IMR-90 (cell line): ENCODE results near the gene CCDC92. TPM values are rescaled to one million over a fixed set of nuclear protein-coding genes. Genes with fewer than 3 reads are reported as not detected.

Experiments used
- ATAC-seq: fragments of 200-7000 bp; cut with Tn5 transposase; 2 replicates; pipeline ENCODE4 v1.9.1; 2020; ENCODE audit warnings: low read depth, mild to moderate bottlenecking, moderate library complexity
- BruUV-seq: library from RNA; stranded (reverse); fragments of 400-500 nt; replicated peaks from 2 replicates; lab custom pipeline; 2021; lab: Mats Ljungman, UMichigan
- CTCF ChIA-PET: fragments of 300-600 bp; formaldehyde crosslinking; extraction: SDS; loops from one replicate; lab custom pipeline; 2021; ENCODE audit warnings: antibody characterized with exemption; lab: Yijun Ruan, JAX
- POLR2A ChIA-PET: fragments of 300-600 bp; sonication (Branson Sonifier 250); formaldehyde crosslinking; loops from one replicate; lab custom pipeline; 2022; ENCODE audit warnings: antibody characterized with exemption; ENCODE audit not compliant: unreplicated experiment; lab: Charles Lee
- DNase-seq: peaks from one replicate; pipeline ENCODE4 v3.0.0; 2013
- H2AFZ ChIP-seq: replicated peaks from 2 replicates; pipeline ENCODE3; 2013; ENCODE audit warnings: low read length, mild to moderate bottlenecking; ENCODE audit not compliant: poor library complexity
- H2AK5ac ChIP-seq: 2 replicates; pipeline ENCODE4 v1.6.1; 2013; ENCODE audit warnings: low read depth, low read length, inconsistent platforms
- H2AK9ac ChIP-seq: replicated peaks from 2 replicates; pipeline ENCODE3; 2013; ENCODE audit warnings: mild to moderate bottlenecking, low read depth, low read length, moderate library complexity; ENCODE audit not compliant: poor library complexity
- H2BK120ac ChIP-seq: 2 replicates; pipeline ENCODE4 v1.6.1; 2013; ENCODE audit warnings: low read depth, low read length, inconsistent platforms
- H2BK15ac ChIP-seq: 3 replicates; pipeline ENCODE4 v1.6.1; 2013; ENCODE audit warnings: low read depth, low read length, inconsistent platforms
- H2BK20ac ChIP-seq: 2 replicates; pipeline ENCODE4 v1.6.1; 2013; ENCODE audit warnings: low read depth, mild to moderate bottlenecking, inconsistent platforms, low read length, moderate library complexity
- H2BK5ac ChIP-seq: 2 replicates; pipeline ENCODE4 v1.6.1; 2013; ENCODE audit warnings: mild to moderate bottlenecking, low read depth, low read length, inconsistent platforms; ENCODE audit not compliant: poor library complexity, severe bottlenecking
- H3K14ac ChIP-seq: replicated peaks from 2 replicates; pipeline ENCODE4 v1.6.1; 2013; ENCODE audit warnings: low read depth, low read length, inconsistent platforms
- H3K18ac ChIP-seq: 2 replicates; pipeline ENCODE4 v1.6.1; 2013; ENCODE audit warnings: low read depth, low read length, control low read depth
- H3K23ac ChIP-seq: 2 replicates; pipeline ENCODE4 v1.6.1; 2013; ENCODE audit warnings: low read depth, low read length, inconsistent platforms
- H3K27ac ChIP-seq: 2 replicates; pipeline ENCODE4 v1.5.1; 2013; ENCODE audit warnings: mild to moderate bottlenecking, control low read depth, low read length; ENCODE audit not compliant: insufficient read depth
- H3K27me3 ChIP-seq: 2 replicates; pipeline ENCODE4 v1.6.1; 2013; ENCODE audit warnings: low read length; ENCODE audit not compliant: control insufficient read depth, insufficient read depth
- H3K36me3 ChIP-seq: 2 replicates; pipeline ENCODE4 v1.6.1; 2013; ENCODE audit warnings: low read length, mixed read lengths; ENCODE audit not compliant: control insufficient read depth, insufficient read depth
- H3K4ac ChIP-seq: 2 replicates; pipeline ENCODE4 v1.6.1; 2013; ENCODE audit warnings: low read depth, low read length, inconsistent platforms
- H3K4me1 ChIP-seq: 2 replicates; pipeline ENCODE4 v1.6.1; 2013; ENCODE audit warnings: low read length, mixed read lengths; ENCODE audit not compliant: control insufficient read depth, insufficient read depth
- H3K4me2 ChIP-seq: 2 replicates; pipeline ENCODE4 v1.6.1; 2013; ENCODE audit warnings: low read depth, mild to moderate bottlenecking, control low read depth, low read length, moderate library complexity
- H3K4me3 ChIP-seq: 2 replicates; pipeline ENCODE4 v1.5.1; 2013; ENCODE audit warnings: low read depth, mild to moderate bottlenecking, control low read depth, low read length, moderate library complexity; ENCODE audit not compliant: insufficient read depth
- H3K56ac ChIP-seq: 2 replicates; pipeline ENCODE4 v1.6.1; 2013; ENCODE audit warnings: low read length, inconsistent platforms; ENCODE audit not compliant: insufficient read depth; ENCODE audit errors: extremely low read depth
- H3K79me1 ChIP-seq, 2 experiments: 2 replicates each; pipeline ENCODE4 v1.6.1; 2013; ENCODE audit warnings: low read length in 2 of 2, inconsistent platforms in 1 of 2, low read depth in 1 of 2
- H3K9ac ChIP-seq: 2 replicates; pipeline ENCODE4 v1.6.1; 2013; ENCODE audit warnings: low read depth, low read length, control low read depth
- H3K9me1 ChIP-seq: 2 replicates; pipeline ENCODE4 v1.6.1; 2013; ENCODE audit warnings: low read length, inconsistent platforms; ENCODE audit not compliant: insufficient read depth
- H3K9me3 ChIP-seq: 2 replicates; pipeline ENCODE4 v1.6.1; 2013; ENCODE audit warnings: low read length; ENCODE audit not compliant: control insufficient read depth, insufficient read depth
- H4K20me1 ChIP-seq: 2 replicates; pipeline ENCODE4 v1.6.1; 2013; ENCODE audit warnings: low read length, inconsistent platforms; ENCODE audit not compliant: insufficient read depth
- H4K5ac ChIP-seq: 2 replicates; pipeline ENCODE4 v1.6.1; 2013; ENCODE audit warnings: mild to moderate bottlenecking, low read depth, low read length, control low read depth
- H4K8ac ChIP-seq, 2 experiments: 2 replicates each; pipeline ENCODE4 v1.6.1; 2013; ENCODE audit warnings: low read depth in 2 of 2, low read length in 2 of 2, control low read depth in 1 of 2, inconsistent platforms in 1 of 2
- H4K91ac ChIP-seq: 2 replicates; pipeline ENCODE4 v1.6.1; 2013; ENCODE audit warnings: low read depth, low read length, inconsistent platforms; ENCODE audit not compliant: insufficient read depth
- NFE2L2 ChIP-seq: fragments of 150-350 bp; IDR thresholded peaks from 2 replicates; pipeline ENCODE4 v1.6.1; 2016; ENCODE audit warnings: low read depth, mild to moderate bottlenecking, low read length
- RAD21 ChIP-seq: IDR thresholded peaks from 2 replicates; pipeline ENCODE4 v1.6.1; 2012; ENCODE audit warnings: low read length, improper control_type of control experiment
- RCOR1 ChIP-seq: IDR thresholded peaks from 2 replicates; pipeline ENCODE4 v1.6.1; 2012; ENCODE audit warnings: mild to moderate bottlenecking, low read length, improper control_type of control experiment; ENCODE audit not compliant: insufficient replicate concordance
- USF2 ChIP-seq: fragments of 150-350 bp; IDR thresholded peaks from 2 replicates; pipeline ENCODE4 v1.6.1; 2017; ENCODE audit warnings: mild to moderate bottlenecking, antibody characterized with exemption, low read length, low read depth
- WGBS, 2 experiments: methylation state at CpG; one replicate each; pipeline versions ENCODE4 v1.1.5 to v1.1.7; 2013; ENCODE audit warnings: missing lambda C conversion rate in 2 of 2; ENCODE audit not compliant: insufficient read length in 1 of 2; ENCODE audit errors: extremely low coverage in 2 of 2; 5-methylcytosine and 5-hydroxymethylcytosine counted together
- dilution Hi-C: fragments of 300-500 bp; cut with HindIII; formaldehyde crosslinking; loops from one replicate; pipeline ENCODE4 v1.14.3; 2018; ENCODE audit warnings: low sequenced_read_pairs; ENCODE audit not compliant: unreplicated experiment
- in situ Hi-C: fragments of 300-500 bp; cut with MboI; formaldehyde crosslinking; loops from 3 replicates; pipeline ENCODE4 v1.14.3; 2019; ENCODE audit warnings: low sequenced_read_pairs, inconsistent platforms, mixed read lengths
- intact Hi-C: fragments of 100-400 bp; cut with micrococcal nuclease; formaldehyde crosslinking; loops from 2 replicates; pipeline ENCODE4 v1.10.0; 2022
- polyA plus RNA-seq, 3 experiments: library from polyadenylated mRNA; depleted of rRNA; stranded (reverse); fragments of >200 nt; gene quantifications; 2 replicates each; pipeline ENCODE4 v1.2.3, GENCODE V29; 2012; ENCODE audit warnings: low replicate concordance in 1 of 3
- total RNA-seq: library from RNA; depleted of rRNA; stranded (reverse); fragments of >200 nt; gene quantifications from 2 replicates; pipeline ENCODE4 v1.2.3, GENCODE V29; 2012

Gene CCDC92
- total and polyA plus RNA-seq, 2 of the 4 experiments (the other 2 are of a cell fraction) = 5.7 to 55.5 TPM

- H3K27me3 ChIP-seq = peaks cover 47% of the 10 kb centered on the region
Measured at GRCh38 chr12:123886931-123887582, 85.6 kb downstream of the CCDC92 start.

More at GRCh38 chr12:123886931-123887582, 85.6 kb downstream of the CCDC92 start:
- no peak overlapping the region for H3K9ac ChIP-seq
- no peak overlapping the region for H2AK5ac ChIP-seq
- H3K27ac ChIP-seq = no peak overlapping the region
- H3K23ac ChIP-seq = no peak overlapping the region
- no peak overlapping the region for H3K4me3 ChIP-seq
- H2AK9ac ChIP-seq = no peak overlapping the region
- H4K8ac ChIP-seq = no peak overlapping the region
- H3K4me2 ChIP-seq = no peak overlapping the region
- H4K20me1 ChIP-seq = no peaks in the 10 kb centered on the region
- no peak overlapping the region for H2AFZ ChIP-seq
- H3K9me3 ChIP-seq = peaks cover 6% of the 10 kb centered on the region; the same call in 1 of the 2 replicates
- DNase-seq (no peak), ATAC-seq (no peak)
- CTCF ChIA-PET = no interaction called here
- in situ Hi-C loops (no loop called here), intact Hi-C loops (no loop called here), dilution Hi-C loops (no loop called here)
- no TSS peak for BruUV-seq
- TF ChIP-seq NFE2L2 (no peak), RAD21 (no peak), RCOR1 (no peak), USF2 (no peak)
- H4K5ac ChIP-seq = no peak overlapping the region
- no peak overlapping the region for H2BK5ac ChIP-seq
- H3K4ac ChIP-seq = no peak overlapping the region
- no peaks in the 10 kb centered on the region for H3K4me1 ChIP-seq
- H2BK15ac ChIP-seq = no peak overlapping the region
- no peak overlapping the region for H2BK20ac ChIP-seq
- no peak overlapping the region for H3K18ac ChIP-seq
- H3K56ac ChIP-seq = no peak overlapping the region
- no peaks in the 10 kb centered on the region for H3K79me1 ChIP-seq
- H3K36me3 ChIP-seq = no peaks in the 10 kb centered on the region
- 60% methylated on average over 2 of the region's 22 CpGs; no CpG with 5 or more reads in 1 of the 2 experiments for WGBS, 2 experiments
- no peaks in the 10 kb centered on the region for H3K9me1 ChIP-seq
- POLR2A ChIA-PET = no interaction called here
- no peak overlapping the region for H4K91ac ChIP-seq
- no peak overlapping the region for H3K14ac ChIP-seq
- H2BK120ac ChIP-seq = no peak overlapping the region
